ENCODE data around the gene ISLR2. TPM values are rescaled to one million over a fixed set of nuclear protein-coding genes. Genes with fewer than 3 reads are reported as not detected.

Gene ISLR2
- polyA plus RNA-seq, 4 donors, result 1.0 to 15.5 (median 2.3) TPM

- DNase-seq (ENCODE audit: low read depth in 4 of 4, low spot score in 3 of 4), result no peak
These were observed 2.2 kb upstream of the ISLR2 start for GRCh38 chr15:74127954-74128784.

DNA sequence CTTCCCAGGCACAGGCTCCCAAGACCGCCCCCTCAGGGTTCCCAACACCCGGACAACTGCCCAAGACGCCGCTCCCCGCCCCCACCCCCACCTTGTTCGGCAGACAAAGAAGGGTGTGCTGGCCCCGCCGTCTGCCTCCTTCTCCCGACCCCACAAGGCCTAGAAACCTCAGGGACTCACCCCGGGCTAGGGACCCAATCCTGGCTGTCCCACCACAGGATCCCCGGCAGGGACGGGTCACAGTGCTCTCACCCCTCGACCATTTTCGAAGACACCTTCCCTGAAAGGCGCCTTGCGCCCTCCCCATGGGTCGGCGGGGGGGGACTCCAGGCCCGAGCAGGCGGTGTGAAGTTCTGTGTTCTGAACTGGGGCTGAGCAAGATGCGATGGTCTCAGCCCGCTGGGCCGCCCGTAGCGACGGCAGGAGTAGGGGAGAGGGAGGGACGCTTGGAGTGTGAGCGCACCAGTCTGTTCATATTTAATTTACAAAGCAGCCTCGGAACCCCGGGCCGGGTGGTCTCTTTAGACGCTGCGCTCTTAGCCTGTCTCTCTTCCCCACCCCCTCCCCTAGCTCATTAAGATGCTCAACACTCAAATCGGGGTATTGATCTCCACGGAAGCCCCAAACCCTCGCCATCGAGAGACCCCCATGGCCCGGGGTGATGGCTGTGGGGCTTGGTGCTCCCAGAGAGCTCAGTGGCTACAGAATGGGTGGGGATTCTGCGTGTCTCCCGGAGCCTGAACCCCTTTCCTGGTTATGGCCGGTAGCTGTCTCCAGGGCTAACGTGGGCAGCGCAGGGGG is 1.4 kb upstream of the ISLR2 start:
- no peak for DNase-seq (ENCODE audit: low read depth in 4 of 4, low spot score in 3 of 4)

DNA sequence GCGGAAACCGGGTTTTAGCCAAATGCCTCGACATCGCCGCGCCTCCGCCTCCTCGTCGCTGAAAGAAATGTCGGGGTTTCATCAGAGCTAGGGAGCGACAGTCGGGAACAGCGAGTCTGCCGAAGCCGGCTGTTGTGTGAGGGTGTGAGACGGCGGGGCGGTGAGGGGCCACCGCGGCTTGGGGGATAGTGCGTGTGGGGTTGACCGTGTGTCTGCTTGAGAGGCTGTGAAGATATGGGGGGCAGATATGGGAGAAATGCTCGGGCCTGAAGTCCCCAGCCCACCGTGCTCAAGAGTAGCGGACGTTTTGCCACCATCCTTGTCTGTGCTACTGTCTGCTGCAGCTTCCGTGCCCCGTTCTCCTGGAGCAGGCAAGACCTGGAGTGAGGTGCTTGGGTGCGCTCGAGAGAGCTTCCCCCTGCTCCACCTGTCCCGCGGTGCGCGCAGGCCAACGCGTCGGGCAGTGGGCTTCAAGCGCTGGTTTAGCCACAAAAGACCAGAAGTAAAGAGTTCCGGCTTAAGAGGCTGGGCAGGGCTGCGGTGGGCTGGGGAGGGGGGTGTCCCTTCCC is 716 bp upstream of the ISLR2 start:
- no peak for DNase-seq (ENCODE audit: low read depth in 4 of 4, low spot score in 3 of 4)

- DNase-seq (ENCODE audit: low read depth in 4 of 4, low spot score in 3 of 4), result no peak
These were observed 652 bp downstream of the ISLR2 start for GRCh38 chr15:74130849-74131627.

GRCh38 chr15:74131628-74132413 is 1.4 kb downstream of the ISLR2 start:
- DNase-seq (ENCODE audit: low read depth in 4 of 4, low spot score in 3 of 4), result no peak

- no peak for DNase-seq (ENCODE audit: low read depth in 4 of 4, low spot score in 3 of 4)
These were observed 2.6 kb downstream of the ISLR2 start for GRCh38 chr15:74132681-74133651.

DNA sequence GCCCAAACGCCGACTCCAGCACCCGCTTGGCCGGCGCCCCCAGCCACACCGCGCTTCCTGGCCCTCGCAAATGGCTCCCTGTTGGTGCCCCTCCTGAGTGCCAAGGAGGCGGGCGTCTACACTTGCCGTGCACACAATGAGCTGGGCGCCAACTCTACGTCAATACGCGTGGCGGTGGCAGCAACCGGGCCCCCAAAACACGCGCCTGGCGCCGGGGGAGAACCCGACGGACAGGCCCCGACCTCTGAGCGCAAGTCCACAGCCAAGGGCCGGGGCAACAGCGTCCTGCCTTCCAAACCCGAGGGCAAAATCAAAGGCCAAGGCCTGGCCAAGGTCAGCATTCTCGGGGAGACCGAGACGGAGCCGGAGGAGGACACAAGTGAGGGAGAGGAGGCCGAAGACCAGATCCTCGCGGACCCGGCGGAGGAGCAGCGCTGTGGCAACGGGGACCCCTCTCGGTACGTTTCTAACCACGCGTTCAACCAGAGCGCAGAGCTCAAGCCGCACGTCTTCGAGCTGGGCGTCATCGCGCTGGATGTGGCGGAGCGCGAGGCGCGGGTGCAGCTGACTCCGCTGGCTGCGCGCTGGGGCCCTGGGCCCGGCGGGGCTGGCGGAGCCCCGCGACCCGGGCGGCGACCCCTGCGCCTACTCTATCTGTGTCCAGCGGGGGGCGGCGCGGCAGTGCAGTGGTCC is 3.5 kb downstream of the ISLR2 start:
- no peak for DNase-seq (ENCODE audit: low read depth in 4 of 4, low spot score in 3 of 4)

- no peak for DNase-seq (ENCODE audit: low read depth in 4 of 4, low spot score in 3 of 4)
These were observed 4.1 kb downstream of the ISLR2 start for GRCh38 chr15:74134387-74135027.

GRCh38 chr15:74135041-74135565 is 4.7 kb downstream of the ISLR2 start:
- DNase-seq (ENCODE audit: low read depth in 4 of 4, low spot score in 3 of 4), result no peak

DNA sequence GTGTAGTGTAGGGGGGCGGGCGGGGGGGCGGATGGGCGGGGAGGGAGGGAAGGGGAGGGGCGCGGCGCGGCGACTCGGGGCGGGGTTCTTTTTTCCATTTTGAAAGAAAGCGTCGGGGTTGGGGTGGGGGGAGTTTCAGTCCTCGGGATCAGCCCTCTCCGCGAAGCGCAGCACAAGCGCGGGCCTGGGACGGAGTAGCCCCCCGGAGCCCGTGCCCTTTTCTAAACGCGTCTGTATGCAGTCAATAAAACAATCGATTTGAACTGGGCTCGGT is 6.1 kb downstream of the ISLR2 start:
- no peak for DNase-seq (ENCODE audit: low read depth in 4 of 4, low spot score in 3 of 4)

- no peak for DNase-seq (ENCODE audit: low read depth in 4 of 4, low spot score in 3 of 4)
These were observed 6.6 kb downstream of the ISLR2 start for GRCh38 chr15:74136814-74137536.

- no peak for DNase-seq (ENCODE audit: low read depth in 4 of 4, low spot score in 3 of 4)
These were observed 7.1 kb downstream of the ISLR2 start for GRCh38 chr15:74137537-74137894.

DNA sequence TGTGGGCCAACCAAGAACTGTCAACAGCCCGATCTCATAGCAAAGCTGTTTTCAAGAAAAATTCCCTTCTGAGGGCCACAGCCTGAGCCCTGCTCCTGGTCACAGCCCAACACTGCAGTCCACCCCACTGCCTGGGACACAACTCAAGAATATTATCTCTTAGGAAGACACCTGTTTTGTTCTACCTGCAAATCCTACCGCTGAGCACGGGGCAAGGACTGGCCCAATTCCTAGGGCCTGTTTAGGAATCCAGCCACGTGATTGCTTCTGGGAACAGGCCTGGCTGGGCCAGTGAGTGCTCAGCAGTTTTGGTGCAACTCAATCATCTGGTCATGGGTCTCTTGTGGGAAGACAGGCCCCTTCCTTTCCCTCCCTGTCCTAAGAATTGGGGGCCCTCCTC is 8.3 kb downstream of the ISLR2 start:
- DNase-seq (ENCODE audit: low read depth in 4 of 4, low spot score in 3 of 4), result no peak

GRCh38 chr15:74141591-74141990 is 11.2 kb downstream of the ISLR2 start:
- DNase-seq (ENCODE audit: low read depth in 4 of 4, low spot score in 3 of 4), result no peak

GRCh38 chr15:74144153-74144775 is 13.9 kb downstream of the ISLR2 start:
- DNase-seq (ENCODE audit: low read depth in 4 of 4, low spot score in 3 of 4), result no peak

DNA sequence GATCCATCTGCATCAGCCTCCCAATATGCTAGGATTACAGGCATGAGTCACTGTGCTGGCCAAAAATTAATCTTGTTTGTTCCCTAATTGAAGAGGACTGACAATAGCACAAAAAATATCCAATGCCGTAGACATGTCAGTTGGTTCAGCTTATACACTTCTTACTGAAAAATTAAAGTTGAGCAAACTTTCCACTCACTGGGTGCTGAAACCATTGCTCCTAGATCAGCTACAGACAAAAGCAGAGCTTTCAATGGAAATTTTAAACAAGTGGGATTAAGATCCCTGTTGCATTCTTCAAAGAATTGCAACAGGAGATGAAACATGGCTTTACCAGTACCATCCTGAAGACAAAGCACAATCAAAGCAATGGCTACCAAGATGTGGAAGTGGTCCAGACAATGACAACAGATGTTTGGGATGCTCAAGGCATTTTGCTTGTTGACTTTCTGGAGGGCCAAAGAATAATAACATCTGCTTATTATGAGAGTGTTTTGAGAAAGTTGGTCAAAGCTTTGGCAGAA is 16.0 kb downstream of the ISLR2 start:
- DNase-seq (ENCODE audit: low read depth in 4 of 4, low spot score in 3 of 4), result no peak

GRCh38 chr15:74147051-74147450 is 16.7 kb downstream of the ISLR2 start:
- no peak for DNase-seq (ENCODE audit: low read depth in 4 of 4, low spot score in 3 of 4)
